NOMO-1 (cell line): Measurements from ENCODE around the gene ESR2.
A peak's percentile ranks its signal among the peaks of the same experiment; 100 is the strongest.

Source experiments
- DNase-seq, 2 experiments: peaks; one replicate each; lab custom pipeline; 2025; ENCODE audit not compliant: unreplicated experiment in 2 of 2; lab: John Stamatoyannopoulos, UW

ESR2 gene

DNA sequence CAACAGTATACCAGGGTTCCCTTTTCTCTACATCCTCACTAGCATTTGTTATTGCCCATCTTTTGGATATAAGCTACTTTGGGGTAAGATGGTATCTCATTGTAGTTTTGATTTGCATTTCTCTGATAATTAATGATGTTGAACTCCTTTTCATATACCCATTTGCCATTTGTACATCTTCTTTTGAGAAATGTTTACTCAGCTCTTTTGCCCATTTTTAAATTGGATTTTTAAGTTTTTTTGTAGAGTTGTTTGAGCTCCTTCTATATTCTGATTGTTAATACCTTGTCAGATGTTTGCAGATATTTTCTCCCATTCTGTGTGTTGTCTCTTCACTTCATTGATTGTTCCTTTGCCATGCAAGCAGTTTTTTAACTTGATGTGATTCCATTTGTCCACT lies 22.2 kb downstream of the ESR2 start:
- DNase-seq: no peak

DNA sequence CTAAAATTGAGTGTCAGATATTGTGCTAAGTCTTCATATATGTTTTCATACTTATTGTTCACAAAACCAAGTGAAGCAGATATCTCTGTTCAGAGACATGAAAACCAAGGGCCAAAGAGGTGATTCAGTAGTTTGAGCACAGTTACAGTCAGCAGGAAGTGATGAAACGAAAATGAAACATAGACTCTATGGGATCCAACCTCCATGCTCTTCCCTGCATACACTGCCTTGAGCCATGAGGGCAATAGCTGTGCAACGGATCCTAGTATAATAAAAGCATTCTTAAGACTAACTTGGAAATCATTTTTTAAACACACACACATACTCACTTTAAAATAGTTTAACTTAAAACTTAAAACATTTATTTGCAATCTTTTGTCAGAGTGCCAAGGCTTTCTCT lies 27.9 kb downstream of the ESR2 start:
- DNase-seq: no peak

DNA sequence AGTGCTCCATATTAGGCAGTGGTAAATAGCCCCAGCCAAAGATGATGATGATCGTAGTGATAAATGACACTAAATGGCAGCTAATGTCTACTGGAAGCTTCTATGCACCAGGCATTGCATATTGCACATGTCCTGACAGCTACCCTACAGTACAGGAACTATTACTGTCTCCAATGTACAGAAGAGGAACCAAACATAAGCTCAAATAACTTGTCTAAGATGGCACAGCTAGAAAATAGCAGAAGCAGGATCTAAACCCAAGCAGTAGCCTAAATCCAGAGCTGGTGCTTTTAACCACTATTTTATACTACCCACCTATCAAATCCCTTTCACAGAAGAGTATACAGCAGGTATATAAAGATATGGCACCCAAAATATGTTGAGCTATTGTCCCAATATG lies 28.9 kb downstream of the ESR2 start:
- peak in 1 of 2 experiments; percentile 11 for DNase-seq

DNA sequence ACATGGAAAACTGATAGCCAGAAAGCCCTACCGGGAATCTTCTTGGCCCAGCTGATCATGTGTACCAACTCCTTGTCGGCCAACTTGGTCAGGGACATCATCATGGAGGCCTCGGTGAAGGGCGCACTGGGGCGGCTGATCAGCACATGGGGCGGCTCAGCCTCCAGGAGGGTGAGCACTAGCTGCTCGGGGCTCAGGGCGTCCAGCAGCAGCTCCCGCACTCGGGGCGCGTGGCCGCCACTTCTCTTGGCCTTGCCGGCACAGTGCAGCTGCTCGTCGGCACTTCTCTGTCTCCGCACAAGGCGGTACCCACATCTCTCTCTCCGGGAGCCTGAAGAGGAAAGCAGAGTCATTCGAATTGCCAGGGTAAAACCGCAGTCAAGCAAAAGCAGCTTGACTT lies 33.8 kb downstream of the ESR2 start:
- DNase-seq: no peak

DNA sequence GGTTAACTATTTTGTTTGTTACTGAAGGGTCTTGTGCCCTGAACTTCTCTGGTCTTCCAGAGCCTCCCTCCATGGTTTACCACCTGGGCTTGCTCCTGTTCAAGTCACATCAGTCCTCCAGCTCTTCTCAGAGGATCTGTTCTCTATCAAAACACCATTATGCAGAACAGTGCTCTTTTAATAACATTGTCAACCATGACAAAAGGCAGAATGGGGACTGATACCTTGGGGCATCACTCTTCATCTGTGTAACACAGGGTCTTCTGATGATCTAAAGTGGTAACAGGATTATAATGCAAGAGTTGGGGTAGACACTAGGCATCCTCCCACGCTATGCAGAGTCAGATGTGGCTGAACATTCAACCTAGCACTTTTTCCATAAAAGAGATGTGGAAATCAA lies 38.4 kb downstream of the ESR2 start:
- DNase-seq: no peak

DNA sequence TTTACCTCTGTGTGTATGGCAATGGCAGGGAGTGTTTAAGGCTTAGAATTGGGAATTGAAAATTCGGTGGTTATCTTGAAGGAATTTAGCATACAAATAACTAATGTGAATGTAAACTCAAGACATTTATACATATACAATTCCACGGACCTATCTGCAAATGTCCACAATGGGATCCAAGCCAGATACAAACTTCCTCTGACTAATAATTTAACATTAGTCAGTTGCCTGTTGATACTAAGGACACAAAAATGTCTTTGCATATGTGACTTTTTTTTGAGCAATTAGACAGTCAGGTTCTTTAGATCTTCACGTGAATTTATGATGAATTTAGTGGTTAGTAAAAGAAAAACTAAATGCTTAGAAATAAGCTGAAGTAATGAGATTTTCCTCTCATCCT lies 40.5 kb downstream of the ESR2 start:
- DNase-seq: no peak

DNA sequence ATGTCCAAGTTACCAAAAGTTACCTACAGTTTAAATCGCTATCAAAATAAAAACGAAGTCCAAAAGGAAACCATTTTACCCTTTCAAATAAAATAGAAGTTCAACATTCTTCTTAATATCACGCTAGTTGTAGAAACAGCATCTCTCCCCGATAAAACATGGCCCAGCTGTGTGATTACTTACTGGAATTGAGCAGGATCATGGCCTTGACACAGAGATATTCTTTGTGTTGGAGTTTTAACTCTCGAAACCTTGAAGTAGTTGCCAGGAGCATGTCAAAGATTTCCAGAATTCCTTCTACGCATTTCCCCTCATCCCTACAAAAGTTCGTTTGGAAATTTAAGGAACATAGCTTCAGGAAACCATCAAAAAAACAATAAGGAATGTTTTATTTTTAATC lies 44.8 kb downstream of the ESR2 start:
- no peak for DNase-seq

DNA sequence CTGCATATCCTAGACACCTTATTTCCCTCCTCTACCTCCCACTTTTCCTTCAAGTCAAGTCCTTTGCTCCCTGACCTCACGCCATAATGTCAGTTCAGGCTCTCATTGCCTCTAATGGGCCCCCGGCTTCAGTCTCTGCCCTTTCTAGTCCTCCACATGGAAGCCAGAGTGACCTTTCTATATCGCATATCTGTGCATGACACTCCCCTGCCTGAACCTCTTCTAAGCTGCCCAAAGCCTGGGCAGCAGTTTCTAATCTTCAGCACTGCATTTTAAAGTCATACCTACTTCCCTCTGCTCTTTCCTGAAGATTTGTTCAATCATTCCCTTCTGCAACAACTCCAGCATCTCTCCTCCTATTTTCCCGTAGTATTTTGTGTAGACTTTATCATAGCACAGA lies 45.5 kb downstream of the ESR2 start:
- no peak for DNase-seq

DNA sequence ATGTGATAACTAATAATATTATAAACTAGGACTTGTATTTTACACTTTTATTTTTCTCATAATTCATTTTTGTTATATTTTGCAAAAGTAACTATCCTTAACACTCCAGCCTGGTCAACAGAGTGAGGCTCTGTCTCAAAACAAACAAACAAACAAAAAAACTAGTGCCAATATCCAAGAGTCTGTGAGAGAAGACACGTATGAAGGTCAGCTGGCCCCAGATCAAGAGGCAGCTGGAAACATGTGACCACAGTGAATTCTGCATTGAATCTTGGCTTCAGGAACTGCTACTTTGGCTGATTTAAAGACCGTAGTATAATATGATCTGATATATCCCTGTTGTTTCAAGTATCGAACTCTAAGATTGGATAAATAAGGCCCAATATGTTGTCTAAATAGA lies 47.0 kb downstream of the ESR2 start:
- no peak for DNase-seq

DNA sequence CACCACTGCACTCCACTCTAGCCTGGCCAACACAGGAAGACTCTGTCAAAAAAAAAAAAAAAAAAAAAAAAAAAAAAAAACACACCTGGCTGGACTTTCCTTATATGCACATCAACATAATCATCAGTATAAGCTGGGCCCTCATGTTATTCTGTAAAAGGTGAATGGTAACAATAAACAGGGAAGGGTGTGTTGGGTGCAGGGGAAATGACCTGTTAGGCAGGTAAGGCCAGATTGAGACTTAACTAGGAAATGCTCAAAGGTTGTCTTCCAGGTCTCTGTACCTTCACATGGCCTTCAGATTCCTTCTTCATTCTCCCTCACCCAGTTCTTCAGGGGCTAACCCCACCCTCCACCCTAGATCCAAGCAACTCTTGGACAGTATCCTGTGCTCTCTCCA lies 47.5 kb downstream of the ESR2 start:
- DNase-seq: no peak

DNA sequence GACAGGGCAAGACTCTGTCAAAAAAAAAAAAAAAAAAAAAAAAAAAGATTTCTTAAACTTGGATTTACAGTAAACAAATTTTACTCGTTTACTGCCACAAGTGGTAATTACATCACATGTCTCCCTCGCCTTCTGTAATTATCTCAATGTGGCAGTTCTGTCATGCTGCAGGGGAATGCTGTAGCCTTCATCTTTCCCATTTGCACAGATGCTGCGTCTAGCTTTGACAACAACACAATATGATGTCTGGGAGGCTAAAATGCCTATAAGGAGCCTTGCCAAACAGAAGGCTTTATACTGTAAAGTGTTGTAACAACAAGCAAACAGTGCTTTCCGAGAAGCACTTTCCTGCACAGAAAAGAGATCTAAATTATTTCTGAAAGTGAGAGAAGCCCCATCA lies 48.7 kb downstream of the ESR2 start:
- no peak for DNase-seq

DNA sequence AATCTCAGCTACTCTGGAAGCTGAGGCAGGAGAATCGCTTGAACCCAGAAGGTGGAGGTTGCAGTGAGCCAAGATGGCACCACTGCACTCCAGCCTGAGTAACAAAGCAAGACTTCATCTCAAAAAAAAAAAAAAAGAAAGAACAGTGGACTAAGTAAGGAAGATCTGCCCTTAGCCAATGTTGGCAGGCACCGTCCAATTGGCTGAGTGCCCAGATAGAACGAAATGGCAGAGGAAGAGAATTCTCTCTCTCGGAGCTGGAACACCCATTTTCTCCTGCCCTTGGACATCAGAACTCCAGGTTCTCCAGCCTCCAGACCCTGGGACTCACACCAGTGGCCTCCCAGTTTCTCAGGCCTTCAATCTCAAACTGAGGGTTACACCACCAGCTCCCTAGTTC lies 49.9 kb downstream of the ESR2 start:
- DNase-seq: no peak

DNA sequence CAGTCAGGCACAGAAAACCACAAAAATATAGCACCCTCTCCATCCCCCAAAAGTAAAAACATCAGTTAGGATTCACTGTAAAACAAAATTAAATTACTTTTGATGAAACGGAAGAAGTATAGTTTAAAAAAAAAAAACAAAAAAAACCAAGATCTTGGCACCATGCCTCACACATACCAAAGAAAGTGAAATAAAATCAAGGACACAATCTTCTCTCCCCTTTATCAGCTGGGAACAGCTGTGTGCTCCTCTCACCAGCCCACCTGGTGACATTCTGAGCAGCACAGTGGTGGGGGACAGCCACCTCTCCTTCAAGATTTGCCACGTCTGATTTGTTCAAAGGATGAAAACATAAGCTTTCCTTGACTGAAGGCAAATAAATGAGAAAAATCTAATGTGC lies 55.5 kb downstream of the ESR2 start:
- no peak for DNase-seq

DNA sequence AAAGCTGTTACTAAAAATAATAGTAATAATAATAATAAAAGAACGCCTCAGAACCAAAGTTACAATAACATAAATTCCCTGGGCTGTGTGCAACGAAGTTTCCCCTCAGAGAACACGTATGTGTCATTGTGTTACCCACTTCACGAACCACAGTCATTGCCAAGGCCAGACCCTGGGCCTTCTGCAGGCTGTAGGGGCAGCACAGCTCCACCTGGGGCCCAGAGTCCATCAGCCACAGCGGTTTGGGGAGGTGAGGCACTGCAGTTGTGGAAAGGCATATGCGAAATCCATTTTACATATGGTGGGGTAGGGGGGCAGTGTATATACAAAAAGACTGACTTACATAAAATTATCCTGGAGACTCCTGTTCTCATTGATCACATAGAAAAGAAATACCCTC lies 56.1 kb downstream of the ESR2 start:
- DNase-seq: no peak

DNA sequence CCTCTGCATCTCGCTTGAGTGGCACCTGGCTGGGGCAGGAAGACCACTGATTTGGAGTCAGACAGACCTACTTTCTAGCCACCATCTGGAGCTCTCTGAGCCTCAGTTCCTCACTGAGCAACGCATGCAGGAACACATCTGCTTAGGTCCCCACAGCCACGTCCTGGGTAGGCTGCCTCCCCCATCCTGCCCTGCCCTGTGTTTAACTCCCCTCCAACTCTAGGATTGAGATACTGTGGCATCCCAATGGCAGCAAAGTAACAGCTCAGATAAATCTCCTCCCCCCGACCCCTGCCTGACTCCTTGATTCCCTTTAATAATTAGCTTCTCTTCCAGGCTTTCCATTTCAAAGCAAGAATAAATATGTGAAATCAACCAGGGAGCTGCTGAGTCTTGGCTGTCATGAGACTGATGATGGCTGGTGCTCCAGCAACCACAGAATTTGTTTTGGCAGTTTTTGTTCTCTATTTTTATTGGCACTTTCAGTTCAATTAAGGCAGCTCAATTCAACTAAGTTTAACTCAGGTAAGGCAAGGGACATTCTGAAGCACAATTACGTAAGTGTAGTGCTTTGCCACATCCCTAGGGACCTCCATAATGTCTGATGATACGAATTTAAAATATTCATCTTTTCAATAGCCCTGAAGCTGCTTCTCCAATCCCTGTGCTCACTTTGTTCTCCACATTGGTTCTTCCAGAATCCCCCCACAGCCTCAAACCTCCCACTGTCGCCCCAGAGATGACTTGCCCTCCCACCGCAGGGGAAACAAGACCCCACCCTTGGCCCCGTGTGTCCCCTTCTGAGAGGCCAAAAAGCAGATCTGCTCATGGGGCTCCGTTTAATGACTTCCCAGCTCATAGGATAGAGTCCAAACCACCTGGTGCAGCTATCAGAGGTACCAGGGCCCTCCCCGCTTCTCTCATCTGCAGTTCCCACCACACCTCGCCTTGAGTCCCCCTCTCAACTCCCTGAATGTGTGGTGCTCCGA lies 58.2 kb downstream of the ESR2 start:
- DNase-seq: no peak

DNA sequence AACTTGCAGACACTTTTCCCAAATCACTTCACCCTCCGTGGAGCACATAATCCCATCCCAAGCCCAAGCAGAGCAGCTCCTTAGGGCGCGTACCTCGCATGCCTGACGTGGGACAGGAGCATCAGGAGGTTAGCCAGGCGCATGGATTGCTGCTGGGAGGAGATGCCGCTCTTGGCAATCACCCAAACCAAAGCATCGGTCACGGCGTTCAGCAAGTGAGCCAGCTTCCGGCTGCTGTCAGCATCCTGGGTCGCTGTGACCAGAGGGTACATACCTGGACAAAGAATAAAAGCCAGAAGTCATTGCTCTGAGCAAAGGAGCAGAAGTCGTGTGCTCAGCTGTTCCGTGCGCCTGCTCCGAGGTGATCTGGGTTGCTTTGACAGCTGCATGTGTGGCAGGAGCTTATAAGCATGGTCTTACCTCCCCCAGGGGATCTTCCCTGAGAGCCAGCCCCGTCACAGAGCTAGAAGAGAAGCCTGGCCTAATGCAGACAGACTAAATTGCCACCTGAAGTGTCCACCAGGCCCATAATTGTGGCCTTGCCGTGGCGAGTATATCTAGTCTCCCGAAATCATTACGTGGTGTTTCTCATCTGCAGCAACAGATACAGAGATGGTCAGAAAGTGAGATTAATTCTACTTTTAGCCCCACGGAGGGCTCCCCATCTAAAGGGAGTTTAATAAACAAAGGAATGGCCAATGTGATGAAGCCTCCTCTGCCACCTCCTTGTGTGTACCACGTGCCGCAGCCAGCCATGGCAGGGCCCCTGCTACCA lies 59.1 kb downstream of the ESR2 start:
- no peak for DNase-seq

DNA sequence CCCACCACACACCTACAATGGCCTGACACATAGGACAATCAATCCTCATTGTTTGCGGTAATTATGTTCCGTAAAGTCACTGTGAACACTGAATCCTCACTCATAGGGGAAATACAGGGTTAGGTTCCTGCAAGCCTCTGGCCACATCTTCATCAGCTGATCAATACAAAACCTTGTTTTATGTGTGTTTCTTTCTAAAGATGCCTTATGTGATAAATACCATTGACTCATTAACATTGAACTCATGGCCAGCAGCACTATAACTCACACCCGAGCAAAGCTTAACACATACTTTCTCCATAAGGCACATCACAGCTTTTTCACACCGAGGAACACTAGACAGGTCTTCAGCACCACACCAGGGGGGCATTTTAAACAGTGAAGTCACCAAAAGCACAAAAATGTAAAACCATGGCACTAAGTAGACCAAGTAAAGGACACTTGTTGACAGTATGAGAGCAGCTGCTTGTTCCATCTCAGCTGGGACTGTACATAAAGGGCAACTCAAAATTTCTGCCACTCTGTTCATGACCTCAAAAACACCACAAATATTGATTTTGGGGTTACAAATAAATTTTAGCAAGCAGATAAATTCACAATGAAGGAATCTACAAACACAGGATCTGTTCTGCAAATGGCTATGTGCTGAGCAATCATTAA lies 60.5 kb downstream of the ESR2 start:
- DNase-seq: no peak

DNA sequence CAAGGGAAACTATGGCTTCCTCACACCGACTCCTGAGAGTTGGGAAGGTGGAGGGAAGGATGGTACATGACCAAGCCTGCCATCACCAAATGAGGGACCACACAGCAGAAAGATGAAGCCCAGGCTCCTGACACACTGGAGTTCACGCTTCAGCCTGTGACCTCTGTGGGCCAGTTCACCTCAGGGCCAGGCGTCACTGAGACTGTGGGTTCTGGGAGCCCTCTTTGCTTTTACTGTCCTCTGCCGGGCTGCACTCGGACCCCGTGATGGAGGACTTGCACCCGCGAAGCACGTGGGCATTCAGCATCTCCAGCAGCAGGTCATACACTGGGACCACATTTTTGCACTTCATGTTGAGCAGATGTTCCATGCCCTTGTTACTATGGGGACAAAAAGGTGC lies 61.2 kb downstream of the ESR2 start:
- DNase-seq: no peak

DNA sequence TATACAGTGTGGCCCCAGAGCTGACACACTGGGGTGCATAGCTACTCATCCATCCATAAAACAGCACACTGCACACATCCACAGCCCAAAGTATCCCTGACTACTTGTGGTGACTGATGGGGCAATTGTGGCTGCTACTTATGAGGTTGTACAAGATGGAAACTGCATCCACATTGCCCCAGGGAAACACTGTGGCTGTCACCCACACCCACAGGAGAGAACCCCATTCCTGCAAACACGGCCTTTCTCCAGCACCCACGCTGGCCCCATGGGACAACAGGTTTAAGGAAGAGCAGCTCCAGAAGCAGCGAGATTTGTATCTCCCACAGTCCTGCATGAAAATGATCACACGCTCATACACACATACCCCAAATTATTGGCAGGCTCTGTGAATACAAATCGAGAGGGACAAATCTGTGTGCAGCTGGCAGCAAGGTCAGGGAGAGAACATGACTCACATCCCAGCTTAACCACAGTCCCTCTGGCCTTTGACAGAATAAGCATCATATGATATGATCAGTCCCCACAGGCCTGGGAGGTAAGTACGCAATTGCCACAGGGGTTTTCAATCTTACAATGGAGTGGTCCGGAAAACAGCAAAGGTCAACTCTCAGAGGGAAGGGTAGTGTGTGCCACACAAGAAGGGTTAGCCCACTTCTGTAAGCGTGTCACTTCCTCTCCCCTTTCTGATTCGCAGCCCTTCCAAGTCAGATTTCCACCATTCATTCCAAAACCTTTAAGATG lies 61.9 kb downstream of the ESR2 start:
- DNase-seq: no peak

DNA sequence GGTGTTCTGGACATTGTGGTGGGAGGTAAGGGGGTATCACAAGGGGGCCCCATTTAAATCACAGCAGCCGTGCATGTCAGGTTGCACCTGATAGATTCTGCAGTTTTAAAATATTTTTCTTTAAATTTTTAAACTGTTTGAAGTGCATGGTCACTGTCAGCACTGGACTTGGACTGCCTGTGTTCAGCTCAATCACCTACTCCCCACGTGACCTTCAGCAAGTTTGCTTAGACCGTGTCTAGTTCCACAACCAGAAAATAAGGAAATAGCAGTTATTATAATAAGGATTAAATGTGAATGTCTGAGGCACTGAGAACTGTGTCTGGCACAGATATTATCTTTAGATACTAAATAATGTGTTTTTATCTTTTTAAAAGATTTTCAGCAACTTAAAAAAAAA lies 64.7 kb downstream of the ESR2 start:
- DNase-seq: no peak

DNA sequence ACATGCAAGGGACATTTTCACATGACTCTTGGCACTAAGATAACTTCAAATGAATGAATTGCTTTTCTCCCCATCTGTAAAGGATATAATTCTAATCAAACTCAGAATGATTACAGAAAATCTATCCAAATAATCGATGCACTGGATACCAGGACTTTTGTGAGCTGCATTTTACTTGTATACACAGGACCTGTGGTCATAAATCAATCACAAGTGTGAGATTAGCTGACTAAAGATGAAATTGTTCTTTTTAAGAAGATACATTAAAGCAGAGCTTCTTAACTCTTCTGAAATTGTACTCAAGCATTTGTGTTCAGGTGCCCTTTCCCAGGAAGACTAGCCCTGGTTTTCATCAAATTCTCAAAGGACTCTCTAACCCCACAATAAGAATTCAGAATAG lies 66.3 kb downstream of the ESR2 start:
- DNase-seq: no peak
